8988T (cell line): ENCODE results near the gene DENND1A.
"Not testable (repeated sequence)": the region's sequence is repeated elsewhere in the genome, so short reads cannot be mapped to it uniquely, and the experiment has no call there.

Experiments used
- DNase-seq: peaks from one replicate; pipeline ENCODE4 v3.0.0; 2011

The DENND1A gene

GRCh38 chr9:123441769-123442168, 488.2 kb downstream of the DENND1A start:
- DNase-seq: no peak

- DNase-seq: no peak
Measured at GRCh38 chr9:123440256-123440655, 489.7 kb downstream of the DENND1A start.

- no peak for DNase-seq
Measured at GRCh38 chr9:123438821-123439220, 491.1 kb downstream of the DENND1A start.

- DNase-seq: no peak
Measured at GRCh38 chr9:123438321-123438720, 491.6 kb downstream of the DENND1A start.

- no peak for DNase-seq
Measured at GRCh38 chr9:123437201-123437600, 492.7 kb downstream of the DENND1A start.

- DNase-seq: no peak
Measured at GRCh38 chr9:123435471-123435870, 494.5 kb downstream of the DENND1A start.

GRCh38 chr9:123434619-123435240, 495.2 kb downstream of the DENND1A start:
- peak; percentile 59 for DNase-seq

GRCh38 chr9:123432331-123433236, 497.3 kb downstream of the DENND1A start:
- DNase-seq: no peak

- no peak for DNase-seq
Measured at GRCh38 chr9:123431581-123431980, 498.3 kb downstream of the DENND1A start.

GRCh38 chr9:123428450-123428849, 501.5 kb downstream of the DENND1A start:
- not testable (repeated sequence) for DNase-seq

- no peak for DNase-seq
Measured at GRCh38 chr9:123426406-123426805, 503.5 kb downstream of the DENND1A start.

GRCh38 chr9:123425836-123426365, 504.0 kb downstream of the DENND1A start:
- DNase-seq: no peak

- no peak for DNase-seq
Measured at GRCh38 chr9:123425261-123425821, 504.6 kb downstream of the DENND1A start.

GRCh38 chr9:123424552-123425225, 505.2 kb downstream of the DENND1A start:
- DNase-seq: no peak

- no peak for DNase-seq
Measured at GRCh38 chr9:123424131-123424530, 505.8 kb downstream of the DENND1A start.

- DNase-seq: no peak
Measured at GRCh38 chr9:123423311-123423640, 506.6 kb downstream of the DENND1A start.

- no peak for DNase-seq
Measured at GRCh38 chr9:123422635-123423310, 507.2 kb downstream of the DENND1A start.

GRCh38 chr9:123421801-123422455, 508.0 kb downstream of the DENND1A start:
- DNase-seq: no peak

- no peak for DNase-seq
Measured at GRCh38 chr9:123421186-123421585, 508.7 kb downstream of the DENND1A start.

- no peak for DNase-seq
Measured at GRCh38 chr9:123420592-123421111, 509.3 kb downstream of the DENND1A start.

GRCh38 chr9:123419721-123420591, 510.0 kb downstream of the DENND1A start:
- no peak for DNase-seq
